ENCODE results near the gene SPTBN1. TPM values are rescaled to one million over a fixed set of nuclear protein-coding genes. Genes with fewer than 3 reads are reported as not detected.

Gene SPTBN1
- total RNA-seq, 1 donor from 2014 or later: 251 TPM

GRCh38 chr2:54720563-54720962 is 264.4 kb downstream of the SPTBN1 start:
- Histone ChIP-seq H3K27me3 (ENCODE audit: control insufficient read depth in 3 of 3, insufficient read depth in 3 of 3, low read length in 3 of 3) (peaks cover 0 to 3% (median 0%) of the 10 kb centered on the region in 3 donors), H3K4me1 (ENCODE audit: control insufficient read depth in 3 of 3, insufficient read depth in 3 of 3, low read length in 3 of 3) (peaks cover 8 to 17% (median 9%) of the 10 kb centered on the region in 3 donors), H3K27ac (ENCODE audit: low read depth, low read length) (no peak overlapping the region), H3K9ac (ENCODE audit: low read depth in 1 of 3, low read length in 3 of 3) (no peak overlapping the region), H3K36me3 (ENCODE audit: control insufficient read depth in 3 of 3, insufficient read depth in 3 of 3, low read length in 3 of 3) (no peaks in the 10 kb centered on the region), H3K9me3 (ENCODE audit: control insufficient read depth in 3 of 3, low read length in 3 of 3) (no peaks in the 10 kb centered on the region), H3K4me3 (ENCODE audit: low read length in 3 of 3) (no peak overlapping the region)

Other genes starting within 250 kb of the SPTBN1 start
- not detected for gene TSPYL6, start 200.1 kb upstream of the SPTBN1 start, total RNA-seq

Data from skeletal muscle tissue (tissue), 4 donors.